ENCODE data around the gene PDLIM4.

PDLIM4 gene

GRCh38 chr5:132272311-132273210 lies 15.1 kb downstream of the PDLIM4 start:
- Histone ChIP-seq H4K20me1 (ENCODE audit: control insufficient read depth, insufficient read depth, low read depth, low read length) (no peaks in the 10 kb centered on the region), H3K9me3 (ENCODE audit: control insufficient read depth, insufficient read depth, low read length) (no peaks in the 10 kb centered on the region), H3K27ac (ENCODE audit: low read depth, low read length) (no peak overlapping the region), H3K79me2 (ENCODE audit: control insufficient read depth, low read length) (no peaks in the 10 kb centered on the region), H3K4me3 (ENCODE audit: low read length) (no peak overlapping the region), H3K9me2 (replicated peaks; ENCODE audit: control insufficient read depth, low read length) (no peaks in the 10 kb centered on the region), H3K4me1 (ENCODE audit: control insufficient read depth, low read length) (no peaks in the 10 kb centered on the region), H3F3A (ENCODE audit: control insufficient read depth, insufficient read depth) (no peaks in the 10 kb centered on the region), H3K4me2 (ENCODE audit: low read length) (no peak overlapping the region), H3K27me3 (ENCODE audit: control insufficient read depth, low read length) (peaks cover 11% of the 10 kb centered on the region), H3K36me3 (ENCODE audit: control insufficient read depth, low read length) (no peaks in the 10 kb centered on the region)
- TF ChIP-seq, protein P1, sequence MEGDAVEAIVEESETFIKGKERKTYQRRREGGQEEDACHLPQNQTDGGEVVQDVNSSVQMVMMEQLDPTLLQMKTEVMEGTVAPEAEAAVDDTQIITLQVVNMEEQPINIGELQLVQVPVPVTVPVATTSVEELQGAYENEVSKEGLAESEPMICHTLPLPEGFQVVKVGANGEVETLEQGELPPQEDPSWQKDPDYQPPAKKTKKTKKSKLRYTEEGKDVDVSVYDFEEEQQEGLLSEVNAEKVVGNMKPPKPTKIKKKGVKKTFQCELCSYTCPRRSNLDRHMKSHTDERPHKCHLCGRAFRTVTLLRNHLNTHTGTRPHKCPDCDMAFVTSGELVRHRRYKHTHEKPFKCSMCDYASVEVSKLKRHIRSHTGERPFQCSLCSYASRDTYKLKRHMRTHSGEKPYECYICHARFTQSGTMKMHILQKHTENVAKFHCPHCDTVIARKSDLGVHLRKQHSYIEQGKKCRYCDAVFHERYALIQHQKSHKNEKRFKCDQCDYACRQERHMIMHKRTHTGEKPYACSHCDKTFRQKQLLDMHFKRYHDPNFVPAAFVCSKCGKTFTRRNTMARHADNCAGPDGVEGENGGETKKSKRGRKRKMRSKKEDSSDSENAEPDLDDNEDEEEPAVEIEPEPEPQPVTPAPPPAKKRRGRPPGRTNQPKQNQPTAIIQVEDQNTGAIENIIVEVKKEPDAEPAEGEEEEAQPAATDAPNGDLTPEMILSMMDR (IDR thresholded peaks at IDR 0.05; ENCODE audit: low read depth, low read length, poor library complexity, severe bottlenecking) = peak; percentile 87
- TF ChIP-seq EZH2phosphoT487 (IDR thresholded peaks at IDR 0.05; ENCODE audit: borderline replicate concordance, low read length) = no peak

GRCh38 chr5:132273631-132274030 lies 16.1 kb downstream of the PDLIM4 start:
- H3K36me3 ChIP-seq (ENCODE audit: control insufficient read depth, low read length) = no peaks in the 10 kb centered on the region
- no peaks in the 10 kb centered on the region for H3K9me3 ChIP-seq (ENCODE audit: control insufficient read depth, insufficient read depth, low read length)
- no peaks in the 10 kb centered on the region for H3K4me1 ChIP-seq (ENCODE audit: control insufficient read depth, low read length)
- no peaks in the 10 kb centered on the region for H4K20me1 ChIP-seq (ENCODE audit: control insufficient read depth, insufficient read depth, low read depth, low read length)
- H3F3A ChIP-seq (ENCODE audit: control insufficient read depth, insufficient read depth) = no peaks in the 10 kb centered on the region
- no peak for TF ChIP-seq EZH2phosphoT487 (IDR thresholded peaks at IDR 0.05; ENCODE audit: borderline replicate concordance, low read length)
- TF ChIP-seq, protein P1 (IDR thresholded peaks at IDR 0.05; ENCODE audit: low read depth, low read length, poor library complexity, severe bottlenecking) = no peak
- H3K27ac ChIP-seq (ENCODE audit: low read depth, low read length) = no peak overlapping the region
- H3K9me2 ChIP-seq (replicated peaks; ENCODE audit: control insufficient read depth, low read length) = no peaks in the 10 kb centered on the region
- H3K79me2 ChIP-seq (ENCODE audit: control insufficient read depth, low read length) = no peaks in the 10 kb centered on the region
- no peak overlapping the region for H3K4me2 ChIP-seq (ENCODE audit: low read length)
- H3K27me3 ChIP-seq (ENCODE audit: control insufficient read depth, low read length) = peaks cover 11% of the 10 kb centered on the region
- no peak overlapping the region for H3K4me3 ChIP-seq (ENCODE audit: low read length)

GRCh38 chr5:132274050-132274792 lies 16.7 kb downstream of the PDLIM4 start:
- no peaks in the 10 kb centered on the region for H3K9me2 ChIP-seq (replicated peaks; ENCODE audit: control insufficient read depth, low read length)
- TF ChIP-seq, protein P1 (IDR thresholded peaks at IDR 0.05; ENCODE audit: low read depth, low read length, poor library complexity, severe bottlenecking) = no peak
- TF ChIP-seq EZH2phosphoT487 (IDR thresholded peaks at IDR 0.05; ENCODE audit: borderline replicate concordance, low read length) = no peak
- no peaks in the 10 kb centered on the region for H3K4me1 ChIP-seq (ENCODE audit: control insufficient read depth, low read length)
- H3K27me3 ChIP-seq (ENCODE audit: control insufficient read depth, low read length) = peaks cover 11% of the 10 kb centered on the region
- no peaks in the 10 kb centered on the region for H3K9me3 ChIP-seq (ENCODE audit: control insufficient read depth, insufficient read depth, low read length)
- no peaks in the 10 kb centered on the region for H4K20me1 ChIP-seq (ENCODE audit: control insufficient read depth, insufficient read depth, low read depth, low read length)
- no peaks in the 10 kb centered on the region for H3K36me3 ChIP-seq (ENCODE audit: control insufficient read depth, low read length)
- no peak overlapping the region for H3K4me3 ChIP-seq (ENCODE audit: low read length)
- no peak overlapping the region for H3K4me2 ChIP-seq (ENCODE audit: low read length)
- no peaks in the 10 kb centered on the region for H3F3A ChIP-seq (ENCODE audit: control insufficient read depth, insufficient read depth)
- H3K27ac ChIP-seq (ENCODE audit: low read depth, low read length) = no peak overlapping the region
- no peaks in the 10 kb centered on the region for H3K79me2 ChIP-seq (ENCODE audit: control insufficient read depth, low read length)
